Heart left ventricle (tissue), 16 donors: ENCODE results near the gene PARVG. TPM values are rescaled to one million over a fixed set of nuclear protein-coding genes. Genes with fewer than 3 reads are reported as not detected.

ENCODE experiments used
- ATAC-seq, 4 donors: fragments of 200-7000 bp; cut with Tn5 transposase; one replicate each; pipeline ENCODE4 v1.9.1; 2020 to 2022; ENCODE audit warnings: moderate library complexity in 4 of 4, mild to moderate bottlenecking in 3 of 4, moderate number of reproducible peaks in 1 of 4
- DNase-seq, 5 donors: peaks; one replicate each; pipeline ENCODE4 v3.0.0-alpha.2; 2020
- H3K27ac ChIP-seq, 12 donors: fragments of 200-600 bp; sonication (generic) in 4 of 12; one replicate each; pipeline versions ENCODE4 v1.5.0 to v1.8.0; 2016 to 2022; ENCODE audit warnings: mild to moderate bottlenecking in 2 of 12
- H3K27me3 ChIP-seq, 9 donors: fragments of 200-600 bp; sonication (generic) in 2 of 9; one replicate each; pipeline versions ENCODE4 v1.5.1 to v1.8.0; 2016 to 2022; ENCODE audit warnings: mild to moderate bottlenecking in 3 of 9
- H3K36me3 ChIP-seq, 9 donors: fragments of 200-600 bp; sonication (generic) in 2 of 9; one replicate each; pipeline versions ENCODE4 v1.5.0 to v1.8.0; 2018 to 2022; ENCODE audit warnings: mild to moderate bottlenecking in 2 of 9
- H3K4me1 ChIP-seq, 12 donors: fragments of 200-600 bp; sonication (generic) in 4 of 12; one replicate each; pipeline versions ENCODE4 v1.5.0 to v1.8.0; 2016 to 2022; ENCODE audit warnings: mild to moderate bottlenecking in 3 of 12
- H3K4me3 ChIP-seq, 12 donors: fragments of 200-600 bp; sonication (generic) in 4 of 12; one replicate each; pipeline versions ENCODE4 v1.5.0 to v1.8.0; 2017 to 2022; ENCODE audit warnings: mild to moderate bottlenecking in 9 of 12, moderate library complexity in 4 of 12
- H3K9me3 ChIP-seq, 12 donors: fragments of 200-600 bp; sonication (generic) in 4 of 12; one replicate each; pipeline versions ENCODE4 v1.5.0 to v1.8.0; 2016 to 2022; ENCODE audit warnings: mild to moderate bottlenecking in 1 of 12
- CTCF ChIP-seq, 12 donors: fragments of 200-600 bp; sonication (generic) in 4 of 12; IDR thresholded peaks; one replicate each; pipeline versions ENCODE4 v1.5.0 to v1.8.0; 2018 to 2022; ENCODE audit warnings: antibody characterized with exemption in 12 of 12, mild to moderate bottlenecking in 5 of 12
- POLR2A ChIP-seq, 2 donors: fragments of 450-650 bp; IDR thresholded peaks; one replicate each; pipeline ENCODE4 v1.6.1; 2017; ENCODE audit warnings: antibody characterized with exemption in 2 of 2, mild to moderate bottlenecking in 2 of 2, moderate library complexity in 2 of 2
- WGBS, 4 donors: extraction: QIAGEN DNeasy Blood & Tissue Kit in 2 of 4; methylation state at CpG; one replicate each; pipeline versions ENCODE4 v1.1.5 to v1.1.7; 2013 to 2018; 5-methylcytosine and 5-hydroxymethylcytosine counted together
- intact Hi-C, 10 donors: fragments of 100-400 bp; cut with DNase I; formaldehyde crosslinking; loops; one replicate each; pipeline versions ENCODE4 v1.11.1 to v1.14.2; 2022
- polyA plus RNA-seq, 2 donors: library from polyadenylated mRNA; stranded (reverse); fragments of 200-250 nt; gene quantifications; one replicate each; pipeline ENCODE4 v1.2.3, GENCODE V29; 2013
- total RNA-seq, 9 donors: library from RNA; depleted of rRNA in 2 of 9; stranded (reverse); fragments of >200 nt in 2 of 9; fragmentation: NEBNext Ultra II Directional in 3 of 9; extraction: Animal tissue kit (Norgen Biotek cat#: 25700) in 3 of 9; gene quantifications; one replicate each; pipeline versions ENCODE4 v1.1.0 to v1.2.4, GENCODE V29; 2016 to 2023
- donor health status: ischemic (EF 13 %, LVEDD 7.1; RV severe dilation, severe dysfunction).
- donor health status: healthy with polysubstance abuse.
- donor health status: DM: no; HTN: yes; CAD: no.
- donor health status: DM: no; HTN: no; CAD: no.
- donor health status: ischemic (EF 25% LVEDD 6.9; RV normal size, moderate dysfunction).
- donor health status: ischemic (EF 25% LVEDD 5.7; RV mildly dilated, moderate dysfunction).
- donor health status: healthy.
- donor health status: DM: yes; HTN: yes; CAD: no.
- donor health status: ischemic (EF 35%, LVEDD 5.7; RV mildly dilated, moderate dysfunction).
- donor health status: nonischemic (EF 11% LVEDD 7.7; RV severe dilation, severe dysfunction).
- donor health status: DM: yes; HTN: yes; CAD: no.
- donor health status: PGD.
- donor health status: ischemic (EF 29% LVEDD 5.4; RV normal size, mild dysfunction).
- donor health status: nonischemic (EF 23%, LVEDD 6.1; RV moderate dilation, normal function).

PARVG gene
- total and polyA plus RNA-seq, 11 donors, result 1.1 to 34.8 (median 2.2) TPM

- no peak for TF ChIP-seq POLR2A (IDR thresholded peaks at IDR 0.05)
- no peak for TF ChIP-seq CTCF (IDR thresholded peaks at IDR 0.05)
- intact Hi-C loops, result loop anchor here in 1 of 10 donors (10.0 kb wide), 1 partner anchor 168 kb away; no protein-coding TSS in a partner anchor
- Histone ChIP-seq H3K9me3 (no peaks in the 10 kb centered on the region), H3K4me1 (peaks cover 0 to 6% (median 0%) of the 10 kb centered on the region in 12 donors), H3K27ac (no peak overlapping the region), H3K27me3 (no peaks in the 10 kb centered on the region), H3K4me3 (no peak overlapping the region), H3K36me3 (peaks cover 0 to 76% (median 46%) of the 10 kb centered on the region in 9 donors)
- no peak for ATAC-seq
- no peak for DNase-seq
- 89 to 97% (median 96%) methylated on average over 13 of the region's 13 CpGs for WGBS, 4 donors
These were observed 17.8 kb upstream of the PARVG start for GRCh38 chr22:44162960-44163359.

GRCh38 chr22:44163536-44163935 is 17.2 kb upstream of the PARVG start:
- 79 to 92% (median 90%) methylated on average over 18 of the region's 18 CpGs for WGBS, 4 donors
- Histone ChIP-seq H3K27me3 (no peaks in the 10 kb centered on the region), H3K9me3 (no peaks in the 10 kb centered on the region), H3K4me3 (no peak overlapping the region), H3K36me3 (peaks cover 0 to 76% (median 46%) of the 10 kb centered on the region in 9 donors), H3K4me1 (peaks cover 0 to 6% (median 0%) of the 10 kb centered on the region in 12 donors), H3K27ac (no peak overlapping the region)
- no peak for ATAC-seq
- no peak for DNase-seq
- intact Hi-C loops, result loop anchor here in 1 of 10 donors (10.0 kb wide), 1 partner anchor 169 kb away; no protein-coding TSS in a partner anchor
- TF ChIP-seq POLR2A (IDR thresholded peaks at IDR 0.05) (no peak), CTCF (IDR thresholded peaks at IDR 0.05) (no peak)

GRCh38 chr22:44164031-44164430 is 16.7 kb upstream of the PARVG start:
- no peak for TF ChIP-seq POLR2A (IDR thresholded peaks at IDR 0.05)
- TF ChIP-seq CTCF (IDR thresholded peaks at IDR 0.05), result no peak
- intact Hi-C loops, result loop anchor here in 1 of 10 donors (10.0 kb wide), 1 partner anchor 169 kb away; no protein-coding TSS in a partner anchor
- WGBS, 4 donors, result 78 to 85% (median 79%) methylated on average over 5 to 11 of the region's 11 CpGs
- Histone ChIP-seq H3K4me3 (no peak overlapping the region), H3K9me3 (no peaks in the 10 kb centered on the region), H3K27ac (no peak overlapping the region), H3K27me3 (no peaks in the 10 kb centered on the region), H3K36me3 (peaks cover 0 to 76% (median 45%) of the 10 kb centered on the region in 9 donors), H3K4me1 (peaks cover 0 to 6% (median 0%) of the 10 kb centered on the region in 12 donors)
- no peak for ATAC-seq
- DNase-seq, result no peak

- H3K36me3 ChIP-seq, result peaks cover 0 to 71% (median 33%) of the 10 kb centered on the region in 9 donors
- DNase-seq, result no peak
- intact Hi-C loops, result loop anchor here in 1 of 10 donors (10.0 kb wide), 1 partner anchor 171 kb away; no protein-coding TSS in a partner anchor
These were observed 15.3 kb upstream of the PARVG start for GRCh38 chr22:44165286-44165874.

More at GRCh38 chr22:44165286-44165874, 15.3 kb upstream of the PARVG start:
- TF ChIP-seq POLR2A (IDR thresholded peaks at IDR 0.05) (no peak), CTCF (IDR thresholded peaks at IDR 0.05) (no peak)
- no peak for ATAC-seq
- Histone ChIP-seq H3K4me3 (no peak overlapping the region), H3K9me3 (no peaks in the 10 kb centered on the region), H3K27ac (no peak overlapping the region), H3K27me3 (no peaks in the 10 kb centered on the region), H3K4me1 (peaks cover 0 to 6% (median 0%) of the 10 kb centered on the region in 12 donors)
- WGBS, 4 donors, result 87 to 95% (median 93%) methylated on average over 12 to 15 of the region's 15 CpGs
